Stimulated activated CD4-positive, alpha-beta T cell treated with anti-CD3 and anti-CD28 coated beads, Interleukin-4, amount 100 ng/mL, for 4 hours (primary cell): ENCODE measurements around the gene ASPSCR1.
"Not testable (repeated sequence)": the region's sequence is repeated elsewhere in the genome, so short reads cannot be mapped to it uniquely, and the experiment has no call there.

ENCODE experiments used
- DNase-seq, 2 experiments: peaks; one replicate each; pipeline ENCODE4 v3.0.0-alpha.2; 2020

ASPSCR1 gene

DNA sequence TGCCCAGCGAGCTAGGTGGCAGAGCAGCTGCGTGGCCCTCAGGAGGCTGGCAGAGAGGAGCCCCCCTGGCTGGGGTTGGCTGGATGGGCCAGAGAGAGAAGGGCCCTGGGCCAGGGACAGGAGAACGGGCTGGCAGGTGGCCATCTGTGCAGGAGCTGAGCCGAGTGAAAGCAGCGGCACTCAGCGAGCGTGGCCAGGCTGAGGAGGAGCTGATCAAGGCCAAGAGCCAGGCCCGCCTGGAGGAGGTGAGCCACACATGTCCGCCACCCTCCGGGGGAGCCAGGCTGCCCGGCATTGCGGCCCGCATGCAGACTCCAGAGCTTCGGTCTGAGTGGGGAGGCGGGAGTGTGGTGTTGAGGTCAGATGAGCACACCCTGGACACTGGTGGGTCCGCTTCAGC is 52.0 kb downstream of the ASPSCR1 start:
- DNase-seq: no peak

DNA sequence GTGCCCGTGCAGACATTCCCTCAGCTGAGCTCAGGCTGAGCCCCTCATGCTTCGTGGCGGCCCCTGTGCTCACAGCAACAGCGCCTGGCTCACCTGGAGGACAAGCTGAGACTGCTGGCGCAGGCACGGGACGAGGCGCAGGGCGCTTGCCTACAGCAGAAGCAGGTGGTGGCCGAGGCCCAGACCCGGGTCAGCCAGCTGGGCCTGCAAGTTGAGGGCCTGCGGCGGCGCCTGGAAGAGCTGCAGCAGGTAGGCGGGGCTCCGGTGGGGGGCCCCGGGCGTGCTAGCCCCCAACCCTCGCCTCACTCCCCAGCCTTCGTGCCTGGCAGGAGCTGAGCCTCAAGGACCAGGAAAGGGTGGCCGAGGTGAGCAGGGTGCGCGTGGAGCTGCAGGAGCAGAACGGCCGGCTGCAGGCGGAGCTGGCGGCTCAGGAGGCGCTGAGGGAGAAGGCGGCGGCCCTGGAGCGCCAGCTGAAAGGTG is 52.6 kb downstream of the ASPSCR1 start:
- no peak for DNase-seq

DNA sequence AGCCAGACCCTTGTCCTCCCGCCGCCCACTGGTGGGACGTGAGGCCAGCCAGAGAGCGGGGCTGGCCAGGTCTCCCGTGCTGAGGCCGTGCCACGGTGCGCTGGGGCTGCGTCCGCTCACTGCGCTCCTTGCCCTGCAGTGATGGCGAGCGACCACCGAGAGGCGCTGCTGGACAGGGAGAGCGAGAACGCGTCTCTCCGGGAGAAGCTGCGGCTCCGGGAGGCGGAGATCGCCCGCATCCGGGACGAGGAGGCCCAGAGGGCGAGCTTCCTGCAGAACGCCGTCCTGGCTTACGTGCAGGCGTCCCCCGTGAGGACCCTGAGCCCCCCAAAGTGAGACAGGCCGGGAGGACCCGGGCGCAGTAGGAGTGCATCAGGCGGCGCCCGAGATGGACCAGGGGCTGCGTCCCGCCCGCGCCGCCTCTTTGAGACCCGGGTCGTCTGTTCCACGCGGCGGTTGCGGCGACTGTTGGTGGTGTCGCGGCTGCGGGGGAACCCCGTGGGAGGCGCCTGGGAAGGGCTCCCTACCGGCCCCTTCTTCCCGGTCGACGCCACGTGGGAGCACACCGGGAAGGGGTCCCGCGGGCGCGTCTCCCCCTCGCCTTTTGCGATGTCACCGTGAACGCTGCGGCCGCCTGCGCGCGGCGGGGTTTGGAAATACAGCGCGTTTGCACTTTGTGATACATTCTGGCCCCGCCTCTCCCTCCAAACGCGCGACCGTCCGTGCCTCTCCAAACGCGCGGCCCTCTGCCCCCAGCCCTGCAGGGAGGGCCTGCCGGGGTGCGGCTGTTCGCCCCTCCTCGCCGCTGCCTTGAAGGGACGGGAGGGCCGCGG is 53.3 kb downstream of the ASPSCR1 start:
- peak; percentile 76 for DNase-seq

DNA sequence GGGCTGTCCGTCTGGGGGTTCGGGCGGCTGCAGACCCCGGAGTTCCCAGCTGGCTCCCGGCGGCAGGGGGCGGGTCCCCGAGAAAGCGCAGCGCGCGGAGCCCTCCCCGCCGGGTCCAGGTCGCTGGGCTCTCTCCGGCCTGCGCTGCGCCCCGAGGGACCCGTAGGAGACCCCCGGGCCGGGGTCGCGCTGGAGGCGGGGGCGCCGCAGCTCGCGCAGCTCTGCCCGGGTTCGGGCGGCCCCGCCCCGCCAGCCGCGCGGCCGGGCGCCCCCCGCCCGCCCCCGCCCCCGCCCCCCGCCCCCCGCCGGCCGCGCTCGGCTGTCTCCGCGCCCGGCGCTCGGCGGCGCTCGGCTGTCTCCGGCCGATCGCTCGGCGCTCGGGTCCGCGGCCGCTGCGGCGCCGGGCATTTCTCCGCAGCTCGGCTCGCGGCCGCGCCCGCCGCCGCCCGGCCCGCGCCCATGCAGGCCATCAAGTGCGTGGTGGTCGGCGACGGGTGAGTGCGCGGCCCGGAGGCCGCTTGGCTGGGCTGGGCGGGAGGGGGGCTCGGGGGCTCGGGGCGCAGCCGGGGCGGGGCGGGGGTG is 54.0 kb downstream of the ASPSCR1 start, which contains the start of gene RAC3:
Gene RAC3 (plus strand): TSS at position 376 of the 582 bp plus-strand sequence. CDS start 84 bp downstream, at position 460.
- DNase-seq: no peak

DNA sequence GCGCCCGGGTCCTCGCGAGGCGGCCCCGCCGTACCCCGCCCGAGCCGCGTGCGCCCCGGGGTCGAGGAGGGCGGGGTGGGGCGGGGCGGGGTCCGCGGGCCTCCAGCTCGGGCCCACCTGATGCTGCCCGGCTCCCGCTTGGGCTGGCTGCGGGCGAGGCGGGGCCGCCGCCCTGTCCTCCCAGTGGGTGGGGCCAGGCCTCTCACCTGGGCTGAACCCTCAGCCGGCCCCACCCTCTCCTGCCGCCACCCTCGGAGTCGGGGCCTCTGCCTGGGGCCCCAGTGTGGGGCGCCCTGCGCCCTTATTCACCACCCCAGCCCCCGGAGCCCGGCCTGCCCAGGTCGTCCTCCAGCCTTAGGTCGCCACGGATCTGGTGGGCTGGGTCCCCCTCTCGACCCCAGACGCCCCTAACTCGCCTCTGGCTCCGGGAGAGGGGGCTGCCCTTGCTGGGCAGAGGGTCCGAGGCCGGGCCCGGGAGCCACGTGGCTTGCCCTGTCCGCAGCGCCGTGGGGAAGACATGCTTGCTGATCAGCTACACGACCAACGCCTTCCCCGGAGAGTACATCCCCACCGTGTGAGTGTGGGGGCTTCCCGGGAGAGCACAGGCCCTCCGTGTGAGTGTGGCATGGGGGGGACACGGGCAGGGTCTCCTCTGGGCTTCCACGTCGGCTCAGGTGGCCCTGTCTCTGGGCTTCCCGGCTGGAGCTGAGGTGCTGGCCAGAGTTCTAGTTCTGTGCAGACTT is 54.6 kb downstream of the ASPSCR1 start:
- peak in 1 of 2 experiments; percentile 46 for DNase-seq

DNA sequence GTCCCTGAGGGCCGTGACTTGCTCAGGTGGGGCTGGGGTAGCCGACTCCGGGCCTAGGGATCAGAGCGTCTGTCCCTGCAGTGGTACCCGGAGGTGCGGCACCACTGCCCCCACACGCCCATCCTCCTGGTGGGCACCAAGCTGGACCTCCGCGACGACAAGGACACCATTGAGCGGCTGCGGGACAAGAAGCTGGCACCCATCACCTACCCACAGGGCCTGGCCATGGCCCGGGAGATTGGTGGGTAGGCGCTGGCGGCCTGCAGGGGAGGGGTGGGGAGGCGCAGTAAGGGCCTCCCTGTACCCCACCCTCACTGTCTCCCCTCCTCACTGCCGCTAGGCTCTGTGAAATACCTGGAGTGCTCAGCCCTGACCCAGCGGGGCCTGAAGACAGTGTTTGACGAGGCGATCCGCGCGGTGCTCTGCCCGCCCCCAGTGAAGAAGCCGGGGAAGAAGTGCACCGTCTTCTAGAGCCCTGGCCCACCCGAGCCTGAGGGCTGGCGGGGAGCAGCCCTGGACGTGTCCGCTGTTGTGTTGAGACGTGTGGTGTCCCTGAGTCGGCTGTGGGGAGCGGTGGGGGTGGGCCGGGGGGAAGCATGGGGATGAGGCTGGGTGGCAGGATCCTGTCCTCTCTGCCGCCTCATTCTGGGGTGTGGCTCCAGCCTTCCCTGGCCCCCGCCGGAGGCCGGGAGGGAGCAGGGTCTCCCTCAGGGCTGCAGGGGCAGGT is 56.1 kb downstream of the ASPSCR1 start:
- no peak for DNase-seq

DNA sequence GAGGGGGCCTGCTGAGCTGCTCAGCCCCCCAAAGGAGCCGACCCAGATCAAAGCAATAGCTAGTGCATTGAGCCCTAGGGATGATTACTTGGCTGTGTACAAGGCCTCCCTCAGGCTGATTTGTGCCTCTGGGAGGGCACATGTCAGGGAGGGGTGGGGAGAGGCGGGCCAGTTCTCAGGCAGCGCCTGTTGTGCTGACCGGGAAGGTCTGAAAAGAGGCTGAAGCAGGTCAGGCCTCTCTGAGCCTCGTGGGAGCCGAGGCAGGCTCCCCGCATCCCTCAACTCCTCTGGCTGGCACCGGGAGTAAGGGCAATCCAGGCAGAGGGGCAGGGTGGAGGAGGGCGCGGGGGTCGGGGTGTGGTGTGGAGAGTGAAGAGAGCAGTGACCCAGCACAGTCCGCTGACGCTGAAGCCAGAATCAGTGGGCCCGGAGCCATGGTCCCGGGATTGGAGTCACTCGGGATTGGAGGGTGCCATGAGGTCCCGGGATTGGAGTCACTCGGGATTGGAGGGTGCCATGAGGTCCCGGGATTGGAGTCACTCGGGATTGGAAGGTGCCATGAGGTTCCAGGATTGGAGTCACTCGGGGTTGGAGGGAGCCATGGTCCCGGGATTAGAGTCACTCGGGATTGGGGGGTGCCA is 57.1 kb downstream of the ASPSCR1 start:
- DNase-seq: no peak

DNA sequence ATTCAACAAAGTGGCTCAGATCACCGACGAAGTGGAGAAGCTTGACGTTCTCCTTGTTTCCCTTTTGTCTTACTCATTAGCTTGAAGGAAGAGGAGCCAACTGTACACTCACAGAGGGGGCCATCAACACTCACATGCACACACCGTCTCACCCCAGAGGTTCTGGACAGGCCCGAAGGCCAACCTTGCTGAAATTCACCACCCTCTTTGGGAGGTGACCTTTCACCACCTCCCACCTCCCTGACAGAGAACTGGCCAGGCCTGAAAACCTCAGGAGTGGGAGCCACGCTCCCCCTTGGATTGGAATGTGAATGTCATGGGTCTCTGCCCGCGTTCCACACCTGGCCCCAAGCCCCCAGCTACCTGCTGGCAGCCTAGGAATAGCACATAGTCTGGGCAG is 58.1 kb downstream of the ASPSCR1 start:
- DNase-seq: no peak

DNA sequence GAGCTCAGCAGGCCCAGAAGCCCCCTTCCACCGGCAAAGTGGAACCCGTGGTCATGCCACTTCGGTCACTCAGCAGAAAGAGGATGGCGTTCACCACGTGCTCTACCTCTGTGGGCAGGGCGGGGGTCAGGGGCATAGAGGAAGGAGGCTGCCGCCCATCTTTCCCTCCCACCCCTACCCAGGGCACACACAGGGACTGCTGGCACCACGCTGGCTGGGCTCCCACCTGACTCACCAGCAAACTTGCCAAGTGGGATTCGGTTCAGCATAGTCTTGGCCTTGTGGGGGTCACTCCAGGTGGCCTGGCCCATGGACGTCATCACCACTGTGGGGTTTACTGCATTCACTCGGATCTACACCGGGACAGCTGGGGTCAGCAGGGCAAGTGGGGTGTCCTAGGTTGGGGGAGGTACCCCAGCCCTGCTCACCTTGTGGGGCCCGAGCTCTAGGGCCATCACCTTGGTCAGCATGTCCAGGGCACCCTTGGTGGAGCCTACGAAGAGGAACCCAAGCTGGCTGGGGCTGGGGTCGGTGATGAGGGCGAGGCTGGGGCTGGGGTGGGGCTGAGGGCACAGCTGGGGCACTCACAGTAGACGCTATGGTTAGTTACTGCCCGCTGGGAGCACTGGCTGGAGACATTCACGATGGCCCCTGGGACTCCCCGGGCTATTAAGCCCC is 58.7 kb downstream of the ASPSCR1 start:
- no peak for DNase-seq

DNA sequence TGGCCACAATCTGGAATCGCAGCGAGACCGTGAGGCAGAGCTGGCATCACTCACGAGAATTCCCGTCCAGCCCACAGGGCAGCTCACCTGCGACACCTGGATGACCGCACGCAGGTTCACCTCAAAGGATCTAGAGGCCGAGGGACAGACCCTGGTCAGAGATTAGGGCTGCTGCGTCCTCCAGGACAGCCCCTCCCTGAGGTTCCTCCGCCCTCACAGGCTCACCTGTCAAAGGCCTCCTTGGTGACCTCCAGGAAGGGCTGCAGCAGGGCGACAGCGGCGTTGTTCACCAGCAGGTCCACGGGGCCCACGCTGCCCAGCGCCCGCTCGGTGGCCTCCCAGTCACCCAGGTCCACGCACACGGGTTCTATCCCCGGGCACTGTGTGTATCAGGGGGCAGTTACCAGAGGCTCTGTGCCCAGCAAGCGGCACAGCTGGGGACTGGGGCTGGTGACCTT is 59.2 kb downstream of the ASPSCR1 start:
- no peak for DNase-seq

DNA sequence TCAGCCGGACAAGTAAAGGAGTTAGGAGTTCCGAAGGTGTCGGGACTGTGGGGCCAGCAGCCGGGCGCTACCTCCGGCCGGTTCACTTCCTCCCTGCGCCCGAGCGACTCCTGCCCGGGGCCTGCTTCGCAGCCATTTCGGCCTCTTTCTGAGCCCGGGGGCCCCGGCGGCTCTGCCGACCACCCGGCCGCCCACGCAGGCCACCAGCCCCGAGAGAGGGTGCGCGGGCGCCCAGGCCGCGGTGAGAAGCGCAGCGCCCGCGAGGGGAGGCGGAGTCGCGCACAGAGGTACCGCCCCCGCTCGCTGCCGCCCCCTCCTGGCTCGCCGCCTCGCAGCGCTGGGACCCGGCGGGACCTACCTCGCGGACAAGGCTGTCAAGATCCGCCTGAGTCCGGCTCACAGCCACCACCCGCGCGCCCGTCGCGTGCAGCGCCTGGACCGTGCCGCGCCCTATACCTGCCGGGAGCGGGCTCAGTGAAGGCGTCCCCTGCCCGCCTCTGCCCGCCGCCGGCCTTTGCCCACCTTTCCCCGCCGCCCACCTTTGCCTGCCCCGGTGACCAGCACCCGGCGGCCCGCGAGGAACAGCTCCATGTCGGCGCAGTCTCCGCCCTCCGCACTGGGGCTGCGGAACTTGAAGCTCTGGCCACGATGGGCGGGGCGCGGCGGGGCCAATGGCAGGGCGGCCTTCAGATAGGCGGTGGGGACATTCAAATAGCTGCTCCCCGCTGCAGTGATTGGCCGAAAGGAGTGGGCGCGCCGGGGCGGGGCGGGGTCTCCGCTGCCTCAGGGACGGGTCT is 59.9 kb downstream of the ASPSCR1 start, which contains the start of gene DCXR:
Gene DCXR (minus strand): TSS at position 606 of the 797 bp plus-strand sequence. CDS start 15 bp downstream, at position 591.
- DNase-seq: peak; percentile 89 to 92

DNA sequence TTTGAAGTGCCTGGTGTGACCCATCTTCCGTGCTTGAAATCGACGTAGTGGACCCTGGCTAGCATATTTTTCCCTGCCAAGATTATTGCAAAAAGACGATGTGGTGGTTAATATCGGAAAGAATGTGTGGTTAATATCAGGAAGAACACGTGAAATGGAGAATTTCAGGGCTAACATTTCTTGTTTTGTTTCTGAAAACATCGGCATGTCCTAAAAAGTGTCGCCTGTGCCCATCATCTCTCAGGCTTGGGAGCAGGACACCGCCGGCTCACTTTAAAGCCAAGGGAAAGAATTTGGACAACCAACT is 60.4 kb downstream of the ASPSCR1 start:
- no peak for DNase-seq

DNA sequence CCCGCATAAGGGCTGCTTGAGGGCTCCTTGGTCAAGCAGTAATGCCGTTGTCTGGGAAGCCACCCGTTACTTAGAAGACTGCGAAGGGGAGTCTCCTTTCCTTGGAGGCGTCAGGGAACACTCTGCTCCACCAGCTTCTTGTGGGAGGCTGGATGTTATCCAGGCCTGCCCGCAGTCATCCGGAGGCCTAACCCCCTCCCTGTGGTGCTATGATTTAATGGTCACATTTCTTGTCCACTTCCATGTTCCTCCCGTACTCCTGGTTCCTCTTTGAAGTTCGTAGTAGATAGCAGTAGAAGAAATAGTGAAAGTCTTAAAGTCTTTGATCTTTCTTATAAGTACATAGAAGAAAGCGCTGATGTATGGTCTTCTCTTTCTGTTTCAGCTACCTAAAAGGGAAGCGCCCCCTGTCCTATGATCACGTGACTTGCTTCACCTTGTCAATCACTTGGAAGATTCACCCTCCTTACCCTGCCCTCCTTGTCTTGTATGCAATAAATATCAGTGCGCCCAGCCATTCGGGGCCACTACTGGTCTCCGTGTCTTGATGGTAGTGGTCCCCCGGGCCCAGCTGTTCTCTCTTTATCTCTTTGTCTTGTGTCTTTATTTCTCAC is 61.5 kb downstream of the ASPSCR1 start:
- DNase-seq: not testable (repeated sequence)

DNA sequence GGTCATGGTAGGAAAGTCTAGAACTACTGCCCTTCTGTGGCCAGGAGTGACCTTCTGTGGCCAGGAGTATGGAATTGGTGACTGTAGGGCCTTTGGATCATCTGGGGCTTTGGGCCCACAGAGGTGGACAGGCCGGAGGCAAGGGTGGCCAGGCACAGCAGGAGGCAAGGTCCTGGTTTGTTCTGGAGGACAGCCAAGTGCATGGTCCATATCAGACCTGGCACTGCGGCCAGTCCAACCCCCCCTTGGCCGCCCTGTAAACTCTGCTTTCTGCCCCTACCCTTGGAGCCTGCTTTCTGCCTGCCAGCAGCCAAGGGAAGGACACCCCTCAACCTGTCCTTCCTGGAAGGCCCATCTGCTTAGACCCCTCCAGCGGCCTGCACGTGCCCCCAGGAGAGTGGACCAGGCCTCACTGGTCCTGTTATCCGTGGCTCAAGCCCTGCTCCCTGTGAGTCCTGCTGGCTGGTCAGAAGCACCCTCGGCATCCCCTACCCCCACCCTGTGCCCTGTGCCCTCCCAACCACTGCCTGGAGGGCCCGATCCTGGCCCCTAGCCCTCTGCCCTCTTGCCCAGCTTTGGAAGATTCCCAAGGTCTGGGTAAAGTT is 62.4 kb downstream of the ASPSCR1 start:
- DNase-seq: no peak

DNA sequence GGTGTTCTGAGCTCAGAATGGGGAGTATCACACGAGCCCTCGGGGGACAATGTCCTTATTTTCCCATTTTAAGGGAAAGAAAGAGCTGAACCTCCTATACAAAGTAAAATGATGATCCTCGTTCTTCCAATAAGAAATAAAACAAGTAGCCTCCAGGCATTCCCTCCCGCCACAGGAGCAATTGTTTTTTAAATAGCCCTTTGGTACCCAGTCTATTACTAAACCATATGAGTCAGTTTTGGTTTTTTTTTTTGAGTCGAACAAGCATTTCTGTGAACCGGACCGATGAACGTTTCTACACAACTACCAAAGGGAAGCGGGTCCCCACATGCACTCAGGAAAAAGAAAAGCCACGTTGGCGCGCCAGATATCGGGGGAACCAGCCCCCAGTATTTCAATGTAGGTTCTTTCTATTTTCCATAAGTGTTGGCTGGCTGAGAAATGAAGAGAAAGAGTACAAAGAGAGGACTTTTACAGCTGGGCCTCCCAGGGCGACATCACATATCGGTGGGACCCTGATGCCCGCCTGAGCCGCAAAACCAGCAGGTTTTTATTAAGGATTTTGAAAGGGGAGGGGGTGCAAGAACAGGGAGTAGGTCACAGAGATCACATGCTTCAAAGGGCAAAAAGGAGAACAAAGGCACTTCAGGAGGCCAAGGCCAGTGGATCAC is 63.9 kb downstream of the ASPSCR1 start:
- no peak for DNase-seq

DNA sequence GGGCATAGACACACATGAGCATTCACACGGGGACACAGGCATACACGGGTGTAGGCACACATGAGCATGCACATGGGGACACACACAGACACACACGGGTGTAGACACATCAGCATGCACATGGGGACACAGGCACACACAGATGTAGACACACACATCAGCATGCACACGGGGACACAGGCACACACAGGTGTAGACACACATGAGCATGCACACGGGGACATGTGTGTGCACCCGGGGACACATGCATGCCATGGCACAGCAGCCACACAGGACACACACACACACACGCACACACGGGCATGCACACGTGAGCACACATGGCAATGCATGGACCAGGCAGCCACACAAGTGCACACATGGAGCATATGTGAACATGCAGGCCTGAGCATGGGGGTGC is 65.2 kb downstream of the ASPSCR1 start:
- DNase-seq: no peak

DNA sequence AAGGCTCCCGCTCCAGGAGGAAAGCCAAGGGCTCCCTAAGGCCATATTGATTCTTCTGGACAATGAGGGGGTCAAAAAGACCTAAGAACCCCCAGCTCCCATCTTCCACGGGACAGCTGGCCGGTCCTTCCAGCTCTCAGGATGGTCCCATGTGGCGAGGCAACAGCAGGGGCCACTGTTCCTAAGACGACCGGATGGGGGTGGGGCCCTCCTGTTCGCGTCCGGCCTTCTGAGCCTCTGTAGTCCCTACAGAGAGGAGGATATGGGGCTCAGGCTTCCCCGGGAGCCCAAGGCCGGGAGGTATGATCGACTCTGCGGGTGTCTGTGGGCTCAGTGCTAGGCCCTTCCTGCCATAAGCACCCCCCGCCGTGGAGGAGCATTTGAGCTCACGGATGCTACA is 66.1 kb downstream of the ASPSCR1 start:
- DNase-seq: no peak

DNA sequence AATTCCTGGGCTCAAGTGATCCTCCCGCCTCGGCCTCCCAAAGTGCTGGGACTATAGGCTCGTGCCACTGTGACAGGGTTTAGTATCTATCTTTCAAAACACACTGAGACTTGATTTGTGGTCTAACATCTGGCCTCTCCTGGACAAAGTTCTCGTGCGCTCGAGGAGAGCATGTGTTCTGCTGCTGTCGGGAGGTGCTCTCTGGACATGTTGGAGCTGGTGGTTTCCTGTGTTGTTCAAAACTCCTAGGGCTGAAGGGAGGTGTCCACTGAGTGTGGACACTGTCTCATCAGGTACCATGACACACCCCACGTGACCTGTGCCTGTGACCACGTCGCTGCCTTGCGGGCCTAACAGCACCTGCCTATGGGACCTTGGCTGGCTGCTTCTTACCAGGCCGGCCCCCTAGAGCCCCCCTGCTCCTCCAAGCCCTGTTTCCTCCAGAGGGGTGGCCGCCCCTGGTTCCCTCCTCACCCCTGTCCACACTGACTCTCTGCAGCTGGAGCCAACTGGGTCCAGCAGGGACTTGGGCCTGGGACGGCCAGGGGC is 68.6 kb downstream of the ASPSCR1 start:
- no peak for DNase-seq

DNA sequence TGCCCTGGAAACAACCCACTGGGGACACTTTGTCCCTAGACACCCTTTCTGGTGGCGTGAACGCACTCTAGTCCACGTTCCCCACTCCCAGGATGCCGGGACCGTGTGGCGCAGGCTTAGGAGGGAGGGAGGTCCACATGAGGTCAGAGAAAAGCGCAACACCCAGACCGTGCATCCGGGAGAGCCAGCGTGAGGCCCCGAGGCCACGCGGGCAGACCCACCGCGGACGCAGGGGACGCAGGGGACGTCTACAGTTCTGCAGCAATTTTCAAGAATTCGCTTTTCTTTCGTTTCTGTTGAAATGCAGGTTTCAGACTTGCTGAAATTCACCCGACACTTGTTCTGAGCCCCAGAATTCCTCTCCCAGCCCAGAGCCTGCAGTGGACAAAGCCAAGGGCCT is 69.5 kb downstream of the ASPSCR1 start:
- no peak for DNase-seq
